Breast epithelium (tissue), 3 donors: ENCODE results near the gene KRT83.

ENCODE experiments used
- POLR2A ChIP-seq: fragments of 450-650 bp; IDR thresholded peaks from one replicate; pipeline ENCODE4 v1.6.1; 2016; ENCODE audit warnings: antibody characterized with exemption, mild to moderate bottlenecking, moderate library complexity
- POLR2AphosphoS5 ChIP-seq, 3 donors: sonication (generic); formaldehyde crosslinking; IDR thresholded peaks; one replicate each; pipeline ENCODE4 v1.6.1; 2017; ENCODE audit warnings: antibody characterized with exemption in 3 of 3
- TF ChIP-seq, protein P1 (sequence below), 3 donors: fragments of 450-650 bp; IDR thresholded peaks; one replicate each; pipeline ENCODE4 v1.5.1; 2016 to 2017; ENCODE audit warnings: antibody characterized with exemption in 3 of 3, mild to moderate bottlenecking in 3 of 3, moderate library complexity in 3 of 3

DNA sequence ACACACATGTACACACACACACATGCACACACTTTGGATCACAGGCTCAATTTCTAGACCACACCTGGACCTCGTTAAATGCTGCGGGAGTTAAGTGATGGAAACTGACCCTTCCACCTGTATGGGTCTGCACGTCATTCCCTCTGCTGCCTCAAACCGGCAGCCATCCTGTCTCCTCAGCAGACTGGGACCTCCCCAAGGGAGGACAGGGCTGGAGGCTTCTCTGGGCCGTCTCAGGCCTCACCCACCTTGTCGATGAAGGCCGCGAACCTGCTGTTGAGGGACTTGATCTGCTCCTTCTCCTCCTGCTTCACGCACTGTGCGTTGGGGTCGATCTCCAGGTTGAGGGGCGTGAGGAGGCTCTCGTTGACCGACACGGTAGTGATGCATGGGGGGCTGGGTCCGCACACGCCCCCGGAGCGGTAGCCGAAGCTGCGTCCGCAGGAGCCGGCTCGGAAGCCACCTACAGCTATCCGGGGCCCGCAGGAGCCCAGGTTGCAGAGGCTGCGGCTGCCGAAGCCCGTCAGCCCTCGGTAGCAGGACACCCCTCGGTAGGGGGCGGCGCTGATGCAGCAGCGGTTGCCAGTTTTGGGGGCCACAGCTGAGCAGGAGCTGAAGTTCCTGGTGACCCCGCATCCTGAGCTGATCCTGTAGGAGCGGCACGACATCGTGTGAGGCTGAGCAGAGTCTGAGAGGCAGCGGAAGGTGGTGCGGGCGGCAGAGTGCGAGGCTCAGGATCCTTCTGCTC is 45.7 kb upstream of the KRT83 start, which contains the start of gene KRT85:
- TF ChIP-seq, protein P1, sequence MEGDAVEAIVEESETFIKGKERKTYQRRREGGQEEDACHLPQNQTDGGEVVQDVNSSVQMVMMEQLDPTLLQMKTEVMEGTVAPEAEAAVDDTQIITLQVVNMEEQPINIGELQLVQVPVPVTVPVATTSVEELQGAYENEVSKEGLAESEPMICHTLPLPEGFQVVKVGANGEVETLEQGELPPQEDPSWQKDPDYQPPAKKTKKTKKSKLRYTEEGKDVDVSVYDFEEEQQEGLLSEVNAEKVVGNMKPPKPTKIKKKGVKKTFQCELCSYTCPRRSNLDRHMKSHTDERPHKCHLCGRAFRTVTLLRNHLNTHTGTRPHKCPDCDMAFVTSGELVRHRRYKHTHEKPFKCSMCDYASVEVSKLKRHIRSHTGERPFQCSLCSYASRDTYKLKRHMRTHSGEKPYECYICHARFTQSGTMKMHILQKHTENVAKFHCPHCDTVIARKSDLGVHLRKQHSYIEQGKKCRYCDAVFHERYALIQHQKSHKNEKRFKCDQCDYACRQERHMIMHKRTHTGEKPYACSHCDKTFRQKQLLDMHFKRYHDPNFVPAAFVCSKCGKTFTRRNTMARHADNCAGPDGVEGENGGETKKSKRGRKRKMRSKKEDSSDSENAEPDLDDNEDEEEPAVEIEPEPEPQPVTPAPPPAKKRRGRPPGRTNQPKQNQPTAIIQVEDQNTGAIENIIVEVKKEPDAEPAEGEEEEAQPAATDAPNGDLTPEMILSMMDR (IDR thresholded peaks at IDR 0.05), result no peak
- no peak for TF ChIP-seq POLR2A
- TF ChIP-seq POLR2AphosphoS5 (IDR thresholded peaks at IDR 0.05), result no peak
